Activated naive CD8-positive, alpha-beta T cell treated with anti-CD3 and anti-CD28 coated beads, Interleukin-2, amount 10 ng/mL, durations not matched to agents 7 days and 5 days (primary cell): ENCODE results near the gene CKMT2. TPM values are rescaled to one million over a fixed set of nuclear protein-coding genes. Genes with fewer than 3 reads are reported as not detected.
"Not testable (repeated sequence)": the region's sequence is repeated elsewhere in the genome, so short reads cannot be mapped to it uniquely, and the experiment has no call there.

Experiments
- ATAC-seq: fragments of 150-1000 bp; cut with Tn5 transposase; one replicate; pipeline ENCODE4 v1.10.0; 2021; ENCODE audit warnings: low read depth, moderate library complexity
- POLR2A ChIA-PET: fragments of 350-600 bp; sonication (Branson Sonifier 250); formaldehyde crosslinking; loops from one replicate; lab custom pipeline; 2021; ENCODE audit warnings: antibody characterized with exemption; lab: Charles Lee
- DNase-seq: peaks from one replicate; pipeline ENCODE4 v3.0.0; 2021
- H3K27ac Mint-ChIP-seq: one replicate; pipeline ENCODE4 v1.8.0; 2022; ENCODE audit warnings: mild to moderate bottlenecking, mixed read lengths
- H3K27me3 Mint-ChIP-seq: one replicate; pipeline ENCODE4 v1.8.0; 2022; ENCODE audit warnings: mild to moderate bottlenecking, moderate library complexity, mixed read lengths
- H3K36me3 Mint-ChIP-seq: one replicate; pipeline ENCODE4 v1.8.0; 2021; ENCODE audit warnings: mild to moderate bottlenecking, mixed read lengths
- H3K4me1 Mint-ChIP-seq: one replicate; pipeline ENCODE4 v1.8.0; 2021; ENCODE audit warnings: mixed read lengths
- H3K4me3 Mint-ChIP-seq: one replicate; pipeline ENCODE4 v1.8.0; 2022; ENCODE audit warnings: mild to moderate bottlenecking, moderate library complexity, mixed read lengths
- H3K9me3 Mint-ChIP-seq: one replicate; pipeline ENCODE4 v1.8.0; 2021; ENCODE audit warnings: mixed read lengths
- total RNA-seq, 2 experiments: library from RNA; stranded (reverse); gene quantifications; one replicate each; pipeline ENCODE4 v1.2.3, GENCODE V29; 2021

The CKMT2 gene
- total RNA-seq, 2 experiments from 2014 or later: not detected

DNA sequence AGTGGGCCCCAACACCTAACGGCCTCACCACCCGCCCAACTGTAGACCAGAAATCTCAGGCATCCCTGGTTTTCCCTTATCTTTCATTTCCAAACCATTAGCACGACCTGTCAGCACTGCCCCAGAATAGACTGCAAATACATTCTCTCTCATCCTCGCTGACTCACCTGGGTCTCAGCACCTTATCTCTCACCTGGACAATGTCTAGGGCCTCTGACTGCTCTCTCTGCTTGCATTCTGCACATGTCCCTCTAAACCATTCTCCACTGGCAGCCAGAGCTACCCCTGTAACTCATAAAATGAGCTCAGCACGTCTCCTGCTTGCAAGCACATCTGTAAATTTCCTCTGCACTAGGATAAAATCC lies 12.7 kb downstream of the CKMT2 start:
- H3K9me3 Mint-ChIP-seq: no peaks in the 10 kb centered on the region
- H3K4me1 Mint-ChIP-seq: no peaks in the 10 kb centered on the region
- POLR2A ChIA-PET: interaction anchor here (0.5 kb wide), 1 partner anchor 1884 kb away, joined by 3 read pairs; no protein-coding TSS in a partner anchor
- H3K27ac Mint-ChIP-seq: no peak overlapping the region
- H3K36me3 Mint-ChIP-seq: peaks cover 4% of the 10 kb centered on the region
- H3K4me3 Mint-ChIP-seq: no peak overlapping the region
- ATAC-seq (no peak), DNase-seq (no peak)
- H3K27me3 Mint-ChIP-seq: no peaks in the 10 kb centered on the region

DNA sequence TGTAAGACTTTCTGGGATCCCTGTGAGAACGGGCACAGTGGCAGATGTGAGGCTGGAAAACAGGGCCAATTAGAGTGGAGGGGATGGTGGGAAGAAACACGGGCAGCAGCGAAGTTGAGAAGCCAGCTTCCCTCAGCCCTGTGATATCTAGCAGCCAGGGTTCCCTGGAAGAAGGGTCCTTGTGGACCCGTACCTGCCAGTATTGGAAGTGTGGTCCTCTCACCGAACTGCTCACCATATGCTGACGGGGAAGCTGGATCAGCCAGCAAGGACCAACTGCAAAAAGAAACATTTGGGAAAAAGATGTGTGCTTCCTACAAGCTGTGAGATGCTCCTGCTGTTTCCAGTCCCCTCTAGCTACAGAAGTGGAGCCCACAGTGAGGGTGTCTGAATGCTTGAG lies 13.6 kb downstream of the CKMT2 start:
- Mint-ChIP-seq H3K9me3 (no peaks in the 10 kb centered on the region), H3K27ac (no peak overlapping the region), H3K36me3 (peaks cover 4% of the 10 kb centered on the region), H3K4me1 (no peaks in the 10 kb centered on the region), H3K27me3 (no peaks in the 10 kb centered on the region), H3K4me3 (no peak overlapping the region)
- POLR2A ChIA-PET: no interaction called here
- ATAC-seq: no peak
- DNase-seq: no peak

GRCh38 chr5:81247441-81247972 lies 14.4 kb downstream of the CKMT2 start:
- no peak overlapping the region for H3K4me3 Mint-ChIP-seq
- DNase-seq: no peak
- H3K27ac Mint-ChIP-seq: no peak overlapping the region
- H3K36me3 Mint-ChIP-seq: peaks cover 4% of the 10 kb centered on the region
- no peaks in the 10 kb centered on the region for H3K4me1 Mint-ChIP-seq
- no peak for ATAC-seq
- H3K9me3 Mint-ChIP-seq: no peaks in the 10 kb centered on the region
- no peaks in the 10 kb centered on the region for H3K27me3 Mint-ChIP-seq
- POLR2A ChIA-PET: no interaction called here

GRCh38 chr5:81249240-81249639 lies 16.1 kb downstream of the CKMT2 start:
- no peak for DNase-seq
- H3K27ac Mint-ChIP-seq: no peak overlapping the region
- H3K4me3 Mint-ChIP-seq: no peak overlapping the region
- no peaks in the 10 kb centered on the region for H3K27me3 Mint-ChIP-seq
- H3K4me1 Mint-ChIP-seq: no peaks in the 10 kb centered on the region
- no peak for ATAC-seq
- no peaks in the 10 kb centered on the region for H3K9me3 Mint-ChIP-seq
- peaks cover 4% of the 10 kb centered on the region for H3K36me3 Mint-ChIP-seq
- POLR2A ChIA-PET: no interaction called here

DNA sequence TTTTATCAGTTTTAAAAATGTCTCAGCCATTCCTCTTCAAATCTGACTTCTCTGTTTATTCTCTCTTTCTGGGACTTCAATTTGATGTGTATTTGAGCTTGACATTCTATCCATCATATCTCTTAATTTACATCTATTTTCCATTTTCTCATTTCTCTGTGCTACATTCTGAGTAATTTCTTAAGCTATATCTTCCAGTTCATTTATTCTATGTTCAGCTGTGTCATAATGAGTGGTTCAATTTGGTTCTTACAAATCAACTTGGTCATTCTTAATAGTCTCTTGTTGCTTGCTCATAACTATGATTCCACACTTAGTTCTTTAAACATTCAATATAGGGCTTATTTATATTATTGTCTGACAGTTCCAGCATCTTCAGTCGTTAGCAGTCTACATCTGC lies 16.9 kb downstream of the CKMT2 start:
- Mint-ChIP-seq H3K27ac (no peak overlapping the region), H3K4me1 (no peaks in the 10 kb centered on the region), H3K36me3 (peaks cover 4% of the 10 kb centered on the region), H3K4me3 (no peak overlapping the region), H3K27me3 (no peaks in the 10 kb centered on the region), H3K9me3 (no peaks in the 10 kb centered on the region)
- DNase-seq (no peak), ATAC-seq (no peak)
- POLR2A ChIA-PET: no interaction called here

GRCh38 chr5:81251922-81252321 lies 18.8 kb downstream of the CKMT2 start:
- no peak for DNase-seq
- Mint-ChIP-seq H3K9me3 (no peaks in the 10 kb centered on the region), H3K27me3 (no peaks in the 10 kb centered on the region), H3K4me3 (no peak overlapping the region), H3K27ac (no peak overlapping the region), H3K4me1 (no peaks in the 10 kb centered on the region), H3K36me3 (peaks cover 6% of the 10 kb centered on the region)
- no peak for ATAC-seq
- POLR2A ChIA-PET: no interaction called here

DNA sequence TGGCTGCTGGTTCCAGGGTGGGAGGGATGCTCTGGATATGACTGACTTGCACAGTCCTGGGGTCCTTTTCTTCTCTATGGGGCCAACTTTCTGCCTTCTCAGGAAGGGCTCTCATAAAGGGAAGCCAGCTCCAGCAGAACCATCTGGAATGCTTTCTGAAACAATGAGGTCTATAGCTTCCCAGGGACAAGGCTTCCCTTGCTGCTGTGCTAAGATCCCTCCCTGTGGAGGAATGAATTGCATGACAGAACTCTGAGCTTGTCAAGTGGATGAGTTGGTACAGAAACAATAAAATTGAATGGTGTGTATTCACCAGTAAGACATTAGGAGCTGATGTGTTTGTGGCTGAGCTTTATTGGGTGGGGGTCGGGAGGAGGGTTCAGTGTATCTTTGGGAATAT lies 19.8 kb downstream of the CKMT2 start:
- Mint-ChIP-seq H3K9me3 (no peaks in the 10 kb centered on the region), H3K27me3 (no peaks in the 10 kb centered on the region), H3K36me3 (peaks cover 9% of the 10 kb centered on the region), H3K27ac (no peak overlapping the region), H3K4me1 (no peaks in the 10 kb centered on the region), H3K4me3 (no peak overlapping the region)
- DNase-seq (no peak), ATAC-seq (no peak)
- POLR2A ChIA-PET: no interaction called here

- DNase-seq: no peak
- Mint-ChIP-seq H3K27ac (no peak overlapping the region), H3K4me3 (no peak overlapping the region), H3K36me3 (peaks cover 9% of the 10 kb centered on the region), H3K4me1 (no peaks in the 10 kb centered on the region), H3K27me3 (no peaks in the 10 kb centered on the region), H3K9me3 (no peaks in the 10 kb centered on the region)
- POLR2A ChIA-PET: no interaction called here
- ATAC-seq: no peak
Measured at GRCh38 chr5:81253875-81254274, 20.8 kb downstream of the CKMT2 start.

- POLR2A ChIA-PET: no interaction called here
- no peak for DNase-seq
- H3K4me3 Mint-ChIP-seq: no peak overlapping the region
- H3K36me3 Mint-ChIP-seq: peaks cover 14% of the 10 kb centered on the region
- no peaks in the 10 kb centered on the region for H3K4me1 Mint-ChIP-seq
- ATAC-seq: no peak
- no peak overlapping the region for H3K27ac Mint-ChIP-seq
- peaks cover 5% of the 10 kb centered on the region for H3K9me3 Mint-ChIP-seq
- no peaks in the 10 kb centered on the region for H3K27me3 Mint-ChIP-seq
Measured at GRCh38 chr5:81254886-81255559, 21.9 kb downstream of the CKMT2 start.

DNA sequence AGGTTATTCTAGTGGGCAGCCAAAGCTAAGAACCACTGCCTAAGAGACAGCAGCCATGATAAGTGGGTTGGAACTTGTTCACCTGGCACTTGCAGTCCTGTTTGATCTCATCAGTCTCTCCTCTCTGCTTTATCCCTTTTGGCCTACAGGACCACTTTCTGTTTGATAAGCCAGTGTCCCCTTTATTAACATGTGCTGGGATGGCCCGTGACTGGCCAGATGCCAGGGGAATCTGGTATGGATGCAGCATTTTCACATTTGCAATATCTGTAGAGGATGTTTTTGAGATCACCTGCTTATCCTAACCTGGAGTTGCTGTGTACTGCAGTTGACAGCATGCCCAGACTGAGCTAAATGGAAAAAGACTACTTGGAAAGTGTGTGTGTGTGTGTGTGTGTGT lies 23.6 kb downstream of the CKMT2 start:
- no peak overlapping the region for H3K27ac Mint-ChIP-seq
- ATAC-seq (no peak), DNase-seq (no peak)
- H3K9me3 Mint-ChIP-seq: peaks cover 15% of the 10 kb centered on the region
- H3K4me3 Mint-ChIP-seq: no peak overlapping the region
- peaks cover 21% of the 10 kb centered on the region for H3K36me3 Mint-ChIP-seq
- no peaks in the 10 kb centered on the region for H3K27me3 Mint-ChIP-seq
- POLR2A ChIA-PET: no interaction called here
- H3K4me1 Mint-ChIP-seq: no peaks in the 10 kb centered on the region

DNA sequence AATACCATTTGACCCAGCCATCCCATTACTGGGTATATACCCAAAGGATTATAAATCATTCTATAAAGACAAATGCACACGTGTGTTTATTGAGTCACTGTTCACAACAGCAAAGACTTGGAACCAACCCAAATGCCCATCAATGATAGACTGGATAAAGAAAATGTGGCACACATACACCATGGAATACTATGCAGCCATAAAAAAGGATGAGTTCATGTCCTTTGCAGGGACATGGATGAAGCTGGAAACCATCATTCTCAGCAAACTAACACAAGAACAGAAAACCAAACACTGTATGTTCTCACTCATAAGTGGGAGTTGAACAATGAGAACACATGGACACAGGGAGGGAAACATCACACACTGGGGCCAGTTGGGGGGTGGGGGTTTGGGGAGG lies 29.7 kb downstream of the CKMT2 start:
- ATAC-seq, DNase-seq, H3K4me3 Mint-ChIP-seq, H3K27me3 Mint-ChIP-seq, H3K27ac Mint-ChIP-seq, H3K4me1 Mint-ChIP-seq, POLR2A ChIA-PET: not testable (repeated sequence)
- H3K9me3 Mint-ChIP-seq: peaks cover 28% of the 10 kb centered on the region
- H3K36me3 Mint-ChIP-seq: peaks cover 27% of the 10 kb centered on the region

DNA sequence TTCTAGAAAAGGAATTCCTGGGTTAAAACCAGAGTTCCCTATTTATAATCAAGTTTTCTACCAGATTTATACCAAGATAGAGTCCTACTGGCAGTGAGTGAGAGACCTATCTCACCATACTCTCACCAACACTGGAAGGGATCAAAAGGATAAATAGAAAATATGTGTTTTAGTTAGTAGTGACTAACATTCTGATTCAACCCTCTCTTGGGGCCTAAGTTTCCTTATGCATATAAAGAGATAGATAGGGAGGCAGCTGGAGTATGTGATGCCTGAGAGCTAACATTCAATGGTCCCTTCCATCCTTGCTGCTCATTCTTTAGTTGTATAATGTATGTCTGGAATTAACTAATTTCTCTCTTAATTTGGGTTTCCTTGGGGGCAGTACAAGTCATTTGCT lies 32.0 kb downstream of the CKMT2 start:
- Mint-ChIP-seq H3K27me3 (no peaks in the 10 kb centered on the region), H3K36me3 (peaks cover 19% of the 10 kb centered on the region), H3K27ac (no peak overlapping the region), H3K4me3 (no peak overlapping the region), H3K9me3 (peaks cover 22% of the 10 kb centered on the region), H3K4me1 (no peaks in the 10 kb centered on the region)
- POLR2A ChIA-PET: no interaction called here
- ATAC-seq: no peak
- no peak for DNase-seq

DNA sequence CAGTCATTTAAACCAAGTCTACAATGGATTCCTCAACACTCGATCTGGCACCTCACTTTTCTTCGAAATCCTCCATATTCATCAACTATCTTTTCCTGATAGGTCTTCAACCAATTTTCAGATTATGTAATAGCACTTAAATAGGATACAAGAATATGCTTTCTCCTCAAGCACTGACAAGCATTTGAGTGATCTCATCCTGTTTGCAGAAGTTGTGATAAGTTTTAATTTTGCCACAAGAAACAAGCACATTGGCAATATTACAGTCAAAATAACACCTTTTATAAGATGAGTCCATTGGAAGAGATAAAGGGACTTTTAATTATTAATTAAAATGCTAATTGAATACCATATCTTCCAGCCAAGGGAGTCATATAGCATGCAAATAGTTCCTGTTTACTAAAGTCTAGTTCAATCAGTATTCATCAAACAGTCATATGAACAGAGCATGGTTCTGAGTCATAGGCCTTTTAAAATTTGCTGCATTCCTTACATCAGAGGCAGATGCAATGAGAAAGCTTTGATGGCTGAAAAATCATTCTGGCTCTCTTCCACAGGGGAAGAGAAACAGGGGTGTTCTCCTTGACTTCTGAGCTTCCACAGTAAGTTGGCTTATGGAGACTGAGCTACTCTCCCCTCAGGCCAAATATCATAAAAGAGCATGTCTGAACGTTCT lies 35.5 kb downstream of the CKMT2 start:
- Mint-ChIP-seq H3K9me3 (peaks cover 14% of the 10 kb centered on the region), H3K27ac (no peak overlapping the region), H3K27me3 (no peaks in the 10 kb centered on the region), H3K4me3 (no peak overlapping the region), H3K36me3 (peaks cover 12% of the 10 kb centered on the region), H3K4me1 (peaks cover 2% of the 10 kb centered on the region)
- POLR2A ChIA-PET: no interaction called here
- DNase-seq: no peak
- ATAC-seq: no peak

DNA sequence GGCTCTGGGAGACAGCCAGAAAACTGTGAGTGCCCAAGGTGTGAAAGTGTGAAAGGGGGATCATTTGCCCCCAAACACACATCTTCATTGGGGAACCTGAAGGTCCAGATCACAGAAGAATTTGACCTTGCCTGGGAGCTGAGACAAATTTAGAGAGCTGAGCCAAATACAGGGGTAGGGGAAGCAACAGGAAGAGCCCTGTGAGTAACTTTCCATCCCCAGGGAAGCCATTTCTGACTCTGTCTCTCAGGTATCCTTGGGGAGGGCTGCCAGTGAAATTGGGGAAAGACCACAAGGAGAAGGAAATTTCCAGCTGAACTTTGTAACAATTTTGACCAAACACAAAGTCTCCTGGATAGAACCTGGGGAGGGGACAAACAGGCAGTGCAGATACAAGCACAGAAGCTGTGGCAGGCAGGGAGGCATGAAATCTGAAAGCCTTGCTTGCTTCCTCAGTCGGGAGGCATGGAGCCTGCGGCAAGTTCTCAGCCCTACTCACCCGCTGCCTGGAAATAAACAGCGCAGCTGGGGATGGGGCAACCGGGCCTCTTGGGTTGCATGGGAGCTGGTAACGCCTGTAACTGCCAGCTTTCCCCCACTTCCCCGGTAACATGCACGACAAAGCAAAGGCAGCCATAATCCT lies 36.8 kb downstream of the CKMT2 start:
- no peak overlapping the region for H3K27ac Mint-ChIP-seq
- no peak for DNase-seq
- POLR2A ChIA-PET: no interaction called here
- no peak overlapping the region for H3K4me3 Mint-ChIP-seq
- no peaks in the 10 kb centered on the region for H3K27me3 Mint-ChIP-seq
- ATAC-seq: no peak
- peaks cover 15% of the 10 kb centered on the region for H3K36me3 Mint-ChIP-seq
- peaks cover 20% of the 10 kb centered on the region for H3K9me3 Mint-ChIP-seq
- H3K4me1 Mint-ChIP-seq: peaks cover 2% of the 10 kb centered on the region
